ENCODE results near the gene PTX4. TPM values are rescaled to one million over a fixed set of nuclear protein-coding genes. Genes with fewer than 3 reads are reported as not detected.

The PTX4 gene
- total and polyA plus RNA-seq, 9 of the 15 experiments (the other 6 are each of a cell fraction or from before 2014, with no cell fraction given), result 0.11 TPM; not detected in 8

DNA sequence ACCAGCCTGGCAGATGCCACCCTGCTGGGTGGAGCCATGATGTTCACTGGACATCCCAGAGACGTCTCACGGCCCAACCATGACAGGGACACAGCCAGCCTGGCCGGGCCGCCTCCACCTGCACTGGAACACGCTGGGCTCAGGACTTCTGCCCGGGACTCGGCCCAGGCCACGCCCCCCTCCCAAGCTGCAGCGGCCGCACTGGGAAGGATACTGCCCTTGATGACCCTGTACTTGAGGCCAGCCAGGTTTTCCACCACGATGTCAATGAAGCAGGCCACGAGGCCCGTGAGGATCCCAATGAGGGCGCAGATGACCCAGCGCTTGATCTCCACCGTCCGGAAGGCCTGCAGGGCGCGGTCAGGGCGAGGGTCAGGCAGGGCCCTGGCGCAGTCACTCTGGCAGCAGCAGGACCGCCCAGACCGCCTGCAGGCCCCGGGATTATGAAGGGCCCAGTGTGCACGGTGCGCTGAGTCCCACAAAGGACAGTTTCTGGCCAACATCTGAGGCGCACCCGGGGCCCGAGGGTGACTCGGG is 28.1 kb downstream of the PTX4 start:
- FAIRE-seq, result no peak
- TF ChIP-seq RFX7 (CRISPR knock-in tag; IDR thresholded peaks at IDR 0.05) (no peak), FUS (optimal IDR thresholded peaks at IDR 0.05; ENCODE audit: low read depth, low read length) (no peak), TCF7L2 (IDR thresholded peaks at IDR 0.05; ENCODE audit: low read depth, low read length) (no peak), CHCHD3 (CRISPR knock-in tag; IDR thresholded peaks at IDR 0.05) (no peak), POLR2H (tag; IDR thresholded peaks at IDR 0.05; ENCODE audit: low read depth) (no peak), ZKSCAN3 (CRISPR knock-in tag; IDR thresholded peaks at IDR 0.05) (no peak), GABPA (tag; conservative IDR thresholded peaks at IDR 0.05; ENCODE audit: low read depth) (no peak), RBM25 (IDR thresholded peaks at IDR 0.05; ENCODE audit: low read depth, low read length, severe bottlenecking) (no peak), PRPF4 (IDR thresholded peaks at IDR 0.05; ENCODE audit: insufficient read depth, low read depth, low read length, poor library complexity, severe bottlenecking) (no peak), HDAC6 (IDR thresholded peaks at IDR 0.05; ENCODE audit: low read depth, low read length) (no peak)
- TF ChIP-seq, protein P1, sequence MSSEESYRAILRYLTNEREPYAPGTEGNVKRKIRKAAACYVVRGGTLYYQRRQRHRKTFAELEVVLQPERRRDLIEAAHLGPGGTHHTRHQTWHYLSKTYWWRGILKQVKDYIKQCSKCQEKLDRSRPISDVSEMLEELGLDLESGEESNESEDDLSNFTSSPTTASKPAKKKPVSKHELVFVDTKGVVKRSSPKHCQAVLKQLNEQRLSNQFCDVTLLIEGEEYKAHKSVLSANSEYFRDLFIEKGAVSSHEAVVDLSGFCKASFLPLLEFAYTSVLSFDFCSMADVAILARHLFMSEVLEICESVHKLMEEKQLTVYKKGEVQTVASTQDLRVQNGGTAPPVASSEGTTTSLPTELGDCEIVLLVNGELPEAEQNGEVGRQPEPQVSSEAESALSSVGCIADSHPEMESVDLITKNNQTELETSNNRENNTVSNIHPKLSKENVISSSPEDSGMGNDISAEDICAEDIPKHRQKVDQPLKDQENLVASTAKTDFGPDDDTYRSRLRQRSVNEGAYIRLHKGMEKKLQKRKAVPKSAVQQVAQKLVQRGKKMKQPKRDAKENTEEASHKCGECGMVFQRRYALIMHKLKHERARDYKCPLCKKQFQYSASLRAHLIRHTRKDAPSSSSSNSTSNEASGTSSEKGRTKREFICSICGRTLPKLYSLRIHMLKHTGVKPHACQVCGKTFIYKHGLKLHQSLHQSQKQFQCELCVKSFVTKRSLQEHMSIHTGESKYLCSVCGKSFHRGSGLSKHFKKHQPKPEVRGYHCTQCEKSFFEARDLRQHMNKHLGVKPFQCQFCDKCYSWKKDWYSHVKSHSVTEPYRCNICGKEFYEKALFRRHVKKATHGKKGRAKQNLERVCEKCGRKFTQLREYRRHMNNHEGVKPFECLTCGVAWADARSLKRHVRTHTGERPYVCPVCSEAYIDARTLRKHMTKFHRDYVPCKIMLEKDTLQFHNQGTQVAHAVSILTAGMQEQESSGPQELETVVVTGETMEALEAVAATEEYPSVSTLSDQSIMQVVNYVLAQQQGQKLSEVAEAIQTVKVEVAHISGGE (CRISPR knock-in tag; IDR thresholded peaks at IDR 0.05), result no peak
- TF ChIP-seq, protein P2, sequence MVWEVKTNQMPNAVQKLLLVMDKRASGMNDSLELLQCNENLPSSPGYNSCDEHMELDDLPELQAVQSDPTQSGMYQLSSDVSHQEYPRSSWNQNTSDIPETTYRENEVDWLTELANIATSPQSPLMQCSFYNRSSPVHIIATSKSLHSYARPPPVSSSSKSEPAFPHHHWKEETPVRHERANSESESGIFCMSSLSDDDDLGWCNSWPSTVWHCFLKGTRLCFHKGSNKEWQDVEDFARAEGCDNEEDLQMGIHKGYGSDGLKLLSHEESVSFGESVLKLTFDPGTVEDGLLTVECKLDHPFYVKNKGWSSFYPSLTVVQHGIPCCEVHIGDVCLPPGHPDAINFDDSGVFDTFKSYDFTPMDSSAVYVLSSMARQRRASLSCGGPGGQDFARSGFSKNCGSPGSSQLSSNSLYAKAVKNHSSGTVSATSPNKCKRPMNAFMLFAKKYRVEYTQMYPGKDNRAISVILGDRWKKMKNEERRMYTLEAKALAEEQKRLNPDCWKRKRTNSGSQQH (CRISPR knock-in tag; IDR thresholded peaks at IDR 0.05), result no peak

More for the DNA sequence above, 28.1 kb downstream of the PTX4 start:
- ATAC-seq (no peak), DNase-seq (ENCODE audit: extremely low read depth in 1 of 4, low spot score in 3 of 4) (no peak)
- Histone ChIP-seq H3K27ac (ENCODE audit: extremely low read depth, low read depth, low read length) (no peak overlapping the region), H3K9me1 (ENCODE audit: control insufficient read depth, insufficient read depth, low read length) (peaks cover 2% of the 10 kb centered on the region), H2AFZ (ENCODE audit: low read depth, low read length) (no peak overlapping the region), H3K4me3 (no peak overlapping the region), H3K27me3 (ENCODE audit: control insufficient read depth in 2 of 2, insufficient read depth in 2 of 2, low read length in 2 of 2) (no peaks in the 10 kb centered on the region), H4K20me1 (replicated peaks; ENCODE audit: control insufficient read depth, insufficient read depth, low read length) (0 out of 2 replicates have a peak, but pooled peaks cover 5% of the 10 kb centered on the region), H3K4me2 (ENCODE audit: insufficient read depth, low read length) (no peak overlapping the region), H3K79me2 (ENCODE audit: control insufficient read depth, insufficient read depth, low read length) (peaks cover under 1% of the 10 kb centered on the region; the same call in 1 of the 3 replicates), H3K9me3 (replicated peaks; ENCODE audit: control insufficient read depth, insufficient read depth, low read depth, low read length) (no peaks in the 10 kb centered on the region), H3K4me1 (replicated peaks in 1 of 2; ENCODE audit: control insufficient read depth in 2 of 2, insufficient read depth in 2 of 2, low read length in 2 of 2) (peaks cover 0 to 20% of the 10 kb centered on the region in 2 experiments; a peak in 2 of 5 replicates), H3K36me3 (ENCODE audit: control insufficient read depth, insufficient read depth, low read length) (peaks cover 54% of the 10 kb centered on the region; the same call in 2 of the 3 replicates), H3K9ac (ENCODE audit: insufficient read depth in 1 of 2, low read depth in 2 of 2, low read length in 2 of 2) (no peak overlapping the region; a peak in 1 of 4 replicates)
- WGBS (ENCODE audit: insufficient coverage, low coverage, missing lambda C conversion rate), result 86% methylated on average over 18 of the region's 30 CpGs
- ChIA-PET CTCF (ENCODE audit: low intra/inter-chr PET ratio) (no interaction called here), POLR2A (interaction anchor here (1.5 kb wide), 1 partner anchor 13 kb away, joined by 5 read pairs; no protein-coding TSS in a partner anchor)
- intact Hi-C loops (cut with micrococcal nuclease) (no loop called here), in situ Hi-C loops (cut with MboI) (no loop called here)
- BruUV-seq (replicated peaks), result no TSS peak
